Panc1 (cell line): ENCODE results near the gene ATG2B. TPM values are rescaled to one million over a fixed set of nuclear protein-coding genes. Genes with fewer than 3 reads are reported as not detected.

Source experiments
- ATAC-seq: fragments of 200-7000 bp; cut with Tn5 transposase; 2 replicates; pipeline ENCODE4 v1.9.1; 2020; ENCODE audit warnings: mild to moderate bottlenecking, moderate library complexity
- BruUV-seq: library from RNA; stranded (reverse); fragments of 400-500 nt; replicated peaks from 2 replicates; lab custom pipeline; 2021; lab: Mats Ljungman, UMichigan
- CTCF ChIA-PET: fragments of 300-600 bp; sonication (Branson Sonifier 250); formaldehyde crosslinking; loops from one replicate; lab custom pipeline; 2022; ENCODE audit warnings: antibody characterized with exemption; lab: Charles Lee
- POLR2A ChIA-PET: fragments of 300-600 bp; sonication (Branson Sonifier 250); formaldehyde crosslinking; loops from one replicate; lab custom pipeline; 2022; ENCODE audit warnings: antibody characterized with exemption; lab: Charles Lee
- DNase-seq: peaks from one replicate; pipeline ENCODE4 v3.0.0-alpha.2; 2010; ENCODE audit warnings: low read depth, low spot score
- H3K27ac ChIP-seq: 2 replicates; pipeline ENCODE4 v1.5.1; 2011; ENCODE audit warnings: mild to moderate bottlenecking, low read length, inconsistent platforms
- H3K27me3 ChIP-seq: fragments of 200-500 bp; sonication (Bioruptor generic); 2 replicates; pipeline ENCODE4 v1.6.0; 2014; ENCODE audit warnings: low read length, inconsistent platforms; ENCODE audit not compliant: control insufficient read depth, insufficient read depth
- H3K36me3 ChIP-seq: fragments of 200-500 bp; sonication (Bioruptor generic); 2 replicates; pipeline ENCODE4 v1.5.1; 2014; ENCODE audit warnings: inconsistent platforms, mild to moderate bottlenecking, low read length, moderate library complexity; ENCODE audit not compliant: control insufficient read depth, insufficient read depth
- H3K4me1 ChIP-seq: 2 replicates; pipeline ENCODE4 v1.5.1; 2011; ENCODE audit warnings: inconsistent platforms, mild to moderate bottlenecking, low read length, moderate library complexity; ENCODE audit not compliant: control insufficient read depth, insufficient read depth
- H3K4me3 ChIP-seq, 2 experiments: 2 replicates each; pipeline ENCODE4 v1.5.1; 2011 to 2012; ENCODE audit warnings: low read depth in 2 of 2, low read length in 2 of 2, mild to moderate bottlenecking in 2 of 2, inconsistent platforms in 1 of 2, moderate library complexity in 1 of 2
- H3K9me3 ChIP-seq: fragments of 200-500 bp; sonication (Bioruptor generic); 2 replicates; pipeline ENCODE4 v1.5.1; 2014; ENCODE audit warnings: low read depth, mild to moderate bottlenecking, inconsistent platforms, low read length, moderate library complexity; ENCODE audit not compliant: control insufficient read depth, insufficient read depth
- POLR2AphosphoS5 ChIP-seq: IDR thresholded peaks from 2 replicates; pipeline ENCODE4 v1.6.1; 2012; ENCODE audit warnings: mild to moderate bottlenecking, low read depth, low read length, moderate library complexity
- SIN3A ChIP-seq: IDR thresholded peaks from 2 replicates; pipeline ENCODE4 v1.6.1; 2012; ENCODE audit warnings: low read depth, mild to moderate bottlenecking, low read length, moderate library complexity, borderline replicate concordance; ENCODE audit not compliant: insufficient read depth
- TCF7L2 ChIP-seq: IDR thresholded peaks from 2 replicates; pipeline ENCODE4 v1.6.1; 2011; ENCODE audit warnings: mild to moderate bottlenecking, low read depth, low read length, inconsistent platforms
- in situ Hi-C: cut with HindIII; loops from 2 replicates; pipeline ENCODE4 v1.10.0; 2016; ENCODE audit warnings: low sequenced_read_pairs, low pct_unique_long_range_greater_than_20kb
- intact Hi-C: fragments of 100-400 bp; cut with micrococcal nuclease; formaldehyde crosslinking; loops from one replicate; pipeline ENCODE4 v1.10.0; 2022; ENCODE audit not compliant: unreplicated experiment
- total RNA-seq: library from RNA; stranded (reverse); gene quantifications from one replicate; pipeline ENCODE4 v1.2.1, GENCODE V29; 2021; ENCODE audit not compliant: unreplicated experiment
- TF ChIP-seq, protein P1 (sequence below), 2 experiments: IDR thresholded peaks; 2 replicates each; pipeline ENCODE4 v1.6.1; 2011 to 2012; ENCODE audit warnings: low read depth in 2 of 2, control low read depth in 1 of 2, low read length in 1 of 2, mild to moderate bottlenecking in 1 of 2, moderate library complexity in 1 of 2; ENCODE audit not compliant: insufficient read depth in 1 of 2
- TF ChIP-seq, protein P2 (sequence below): fragments of 450-650 bp; IDR thresholded peaks from 2 replicates; pipeline ENCODE4 v1.5.1; 2017; ENCODE audit warnings: mild to moderate bottlenecking

ATG2B gene
- total RNA-seq, 1 experiment from 2014 or later, result 2.6 TPM

GRCh38 chr14:96324219-96324618 is 38.9 kb downstream of the ATG2B start:
- Histone ChIP-seq H3K27me3 (no peaks in the 10 kb centered on the region), H3K27ac (no peak overlapping the region), H3K9me3 (no peaks in the 10 kb centered on the region), H3K4me1 (no peaks in the 10 kb centered on the region), H3K36me3 (no peaks in the 10 kb centered on the region), H3K4me3 (no peak overlapping the region)
- POLR2A ChIA-PET, result no interaction called here
- CTCF ChIA-PET, result no interaction called here
- no TSS peak for BruUV-seq
- in situ Hi-C loops (no loop called here), intact Hi-C loops (no loop called here)
- DNase-seq, result no peak
- ATAC-seq, result no peak
- TF ChIP-seq TCF7L2 (no peak), POLR2AphosphoS5 (no peak), SIN3A (no peak)
- TF ChIP-seq, protein P1, sequence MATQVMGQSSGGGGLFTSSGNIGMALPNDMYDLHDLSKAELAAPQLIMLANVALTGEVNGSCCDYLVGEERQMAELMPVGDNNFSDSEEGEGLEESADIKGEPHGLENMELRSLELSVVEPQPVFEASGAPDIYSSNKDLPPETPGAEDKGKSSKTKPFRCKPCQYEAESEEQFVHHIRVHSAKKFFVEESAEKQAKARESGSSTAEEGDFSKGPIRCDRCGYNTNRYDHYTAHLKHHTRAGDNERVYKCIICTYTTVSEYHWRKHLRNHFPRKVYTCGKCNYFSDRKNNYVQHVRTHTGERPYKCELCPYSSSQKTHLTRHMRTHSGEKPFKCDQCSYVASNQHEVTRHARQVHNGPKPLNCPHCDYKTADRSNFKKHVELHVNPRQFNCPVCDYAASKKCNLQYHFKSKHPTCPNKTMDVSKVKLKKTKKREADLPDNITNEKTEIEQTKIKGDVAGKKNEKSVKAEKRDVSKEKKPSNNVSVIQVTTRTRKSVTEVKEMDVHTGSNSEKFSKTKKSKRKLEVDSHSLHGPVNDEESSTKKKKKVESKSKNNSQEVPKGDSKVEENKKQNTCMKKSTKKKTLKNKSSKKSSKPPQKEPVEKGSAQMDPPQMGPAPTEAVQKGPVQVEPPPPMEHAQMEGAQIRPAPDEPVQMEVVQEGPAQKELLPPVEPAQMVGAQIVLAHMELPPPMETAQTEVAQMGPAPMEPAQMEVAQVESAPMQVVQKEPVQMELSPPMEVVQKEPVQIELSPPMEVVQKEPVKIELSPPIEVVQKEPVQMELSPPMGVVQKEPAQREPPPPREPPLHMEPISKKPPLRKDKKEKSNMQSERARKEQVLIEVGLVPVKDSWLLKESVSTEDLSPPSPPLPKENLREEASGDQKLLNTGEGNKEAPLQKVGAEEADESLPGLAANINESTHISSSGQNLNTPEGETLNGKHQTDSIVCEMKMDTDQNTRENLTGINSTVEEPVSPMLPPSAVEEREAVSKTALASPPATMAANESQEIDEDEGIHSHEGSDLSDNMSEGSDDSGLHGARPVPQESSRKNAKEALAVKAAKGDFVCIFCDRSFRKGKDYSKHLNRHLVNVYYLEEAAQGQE (IDR thresholded peaks at IDR 0.05; ENCODE audit: insufficient read depth in 1 of 2, low read depth in 2 of 2, low read length in 1 of 2), result no peak
- TF ChIP-seq, protein P2, sequence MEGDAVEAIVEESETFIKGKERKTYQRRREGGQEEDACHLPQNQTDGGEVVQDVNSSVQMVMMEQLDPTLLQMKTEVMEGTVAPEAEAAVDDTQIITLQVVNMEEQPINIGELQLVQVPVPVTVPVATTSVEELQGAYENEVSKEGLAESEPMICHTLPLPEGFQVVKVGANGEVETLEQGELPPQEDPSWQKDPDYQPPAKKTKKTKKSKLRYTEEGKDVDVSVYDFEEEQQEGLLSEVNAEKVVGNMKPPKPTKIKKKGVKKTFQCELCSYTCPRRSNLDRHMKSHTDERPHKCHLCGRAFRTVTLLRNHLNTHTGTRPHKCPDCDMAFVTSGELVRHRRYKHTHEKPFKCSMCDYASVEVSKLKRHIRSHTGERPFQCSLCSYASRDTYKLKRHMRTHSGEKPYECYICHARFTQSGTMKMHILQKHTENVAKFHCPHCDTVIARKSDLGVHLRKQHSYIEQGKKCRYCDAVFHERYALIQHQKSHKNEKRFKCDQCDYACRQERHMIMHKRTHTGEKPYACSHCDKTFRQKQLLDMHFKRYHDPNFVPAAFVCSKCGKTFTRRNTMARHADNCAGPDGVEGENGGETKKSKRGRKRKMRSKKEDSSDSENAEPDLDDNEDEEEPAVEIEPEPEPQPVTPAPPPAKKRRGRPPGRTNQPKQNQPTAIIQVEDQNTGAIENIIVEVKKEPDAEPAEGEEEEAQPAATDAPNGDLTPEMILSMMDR, result no peak

DNA sequence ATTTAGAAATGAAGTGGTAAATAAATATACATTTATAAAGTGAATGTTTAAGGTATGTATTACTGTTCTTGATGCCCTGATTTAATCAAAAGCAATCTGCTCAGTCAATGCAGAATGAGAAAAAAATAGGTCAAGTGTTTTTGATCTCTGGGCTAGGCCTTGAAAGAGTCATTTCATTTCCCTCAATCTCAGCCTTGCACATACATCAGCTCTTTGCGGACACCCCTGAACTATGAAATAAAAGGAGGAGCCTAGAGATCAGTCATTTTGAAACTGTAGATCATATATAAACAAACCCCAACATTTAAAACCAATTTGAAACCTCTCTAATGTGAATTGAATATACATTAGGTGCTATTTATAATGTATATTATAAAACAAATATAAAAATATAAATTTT is 42.5 kb downstream of the ATG2B start:
- H3K27me3 ChIP-seq, result no peaks in the 10 kb centered on the region
- DNase-seq (no peak), ATAC-seq (no peak)
- no peaks in the 10 kb centered on the region for H3K4me1 ChIP-seq
- no peaks in the 10 kb centered on the region for H3K36me3 ChIP-seq
- intact Hi-C loops (no loop called here), in situ Hi-C loops (no loop called here)
- CTCF ChIA-PET, result no interaction called here
- no peak overlapping the region for H3K27ac ChIP-seq
- H3K9me3 ChIP-seq, result no peaks in the 10 kb centered on the region
- TF ChIP-seq, protein P1 (IDR thresholded peaks at IDR 0.05; ENCODE audit: insufficient read depth in 1 of 2, low read depth in 2 of 2, low read length in 1 of 2), result no peak
- TF ChIP-seq TCF7L2, result no peak
- TF ChIP-seq, protein P2, result no peak
- no peak for TF ChIP-seq POLR2AphosphoS5
- no peak for TF ChIP-seq SIN3A
- BruUV-seq, result no TSS peak
- H3K4me3 ChIP-seq, result no peak overlapping the region
- POLR2A ChIA-PET, result no interaction called here
